HG03064 (cell line): ENCODE results near the gene USP5.

ENCODE experiments used
- ATAC-seq: cut with Tn5 transposase; IDR thresholded peaks from one replicate; pipeline ENCODE4 v1.9.1; 2021; ENCODE audit warnings: low read depth; ENCODE audit not compliant: unreplicated experiment

USP5 gene, protein sequence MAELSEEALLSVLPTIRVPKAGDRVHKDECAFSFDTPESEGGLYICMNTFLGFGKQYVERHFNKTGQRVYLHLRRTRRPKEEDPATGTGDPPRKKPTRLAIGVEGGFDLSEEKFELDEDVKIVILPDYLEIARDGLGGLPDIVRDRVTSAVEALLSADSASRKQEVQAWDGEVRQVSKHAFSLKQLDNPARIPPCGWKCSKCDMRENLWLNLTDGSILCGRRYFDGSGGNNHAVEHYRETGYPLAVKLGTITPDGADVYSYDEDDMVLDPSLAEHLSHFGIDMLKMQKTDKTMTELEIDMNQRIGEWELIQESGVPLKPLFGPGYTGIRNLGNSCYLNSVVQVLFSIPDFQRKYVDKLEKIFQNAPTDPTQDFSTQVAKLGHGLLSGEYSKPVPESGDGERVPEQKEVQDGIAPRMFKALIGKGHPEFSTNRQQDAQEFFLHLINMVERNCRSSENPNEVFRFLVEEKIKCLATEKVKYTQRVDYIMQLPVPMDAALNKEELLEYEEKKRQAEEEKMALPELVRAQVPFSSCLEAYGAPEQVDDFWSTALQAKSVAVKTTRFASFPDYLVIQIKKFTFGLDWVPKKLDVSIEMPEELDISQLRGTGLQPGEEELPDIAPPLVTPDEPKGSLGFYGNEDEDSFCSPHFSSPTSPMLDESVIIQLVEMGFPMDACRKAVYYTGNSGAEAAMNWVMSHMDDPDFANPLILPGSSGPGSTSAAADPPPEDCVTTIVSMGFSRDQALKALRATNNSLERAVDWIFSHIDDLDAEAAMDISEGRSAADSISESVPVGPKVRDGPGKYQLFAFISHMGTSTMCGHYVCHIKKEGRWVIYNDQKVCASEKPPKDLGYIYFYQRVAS

DNA sequence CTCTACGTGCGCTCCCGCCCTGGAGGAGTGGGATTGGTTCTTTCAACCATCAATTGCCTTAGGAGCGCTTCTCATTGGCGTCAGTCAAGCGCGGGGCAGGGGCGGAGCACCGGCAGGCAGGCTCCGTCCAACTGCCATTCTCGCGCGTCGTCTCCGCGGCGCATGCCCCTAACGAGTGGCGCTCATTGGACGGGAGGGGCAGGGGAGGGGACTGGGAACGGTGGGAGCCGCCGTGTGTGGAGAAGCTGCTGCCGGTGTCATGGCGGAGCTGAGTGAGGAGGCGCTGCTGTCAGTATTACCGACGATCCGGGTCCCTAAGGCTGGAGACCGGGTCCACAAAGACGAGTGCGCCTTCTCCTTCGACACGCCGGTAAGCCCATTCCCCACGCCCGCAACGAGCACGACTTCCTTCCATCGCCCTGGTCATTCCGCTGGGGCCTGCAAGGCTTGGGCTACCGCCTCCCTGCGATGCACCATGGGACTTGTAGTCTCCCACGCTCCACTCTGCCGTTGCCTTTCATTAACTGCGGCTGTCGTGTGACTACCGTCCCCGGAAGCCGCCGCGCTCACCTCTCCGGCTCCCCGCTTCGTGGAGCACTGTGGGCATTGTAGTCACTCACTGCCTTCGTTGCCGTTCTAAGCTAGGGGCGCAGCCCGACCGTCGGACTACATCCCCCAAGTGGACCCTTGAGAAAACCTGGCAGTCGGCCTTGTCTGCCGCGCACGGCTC, at the start of gene USP5:
TSS of gene USP5 (plus strand) at position 230 of the 730 bp plus-strand sequence. CDS start at position 260, 30 bp downstream.
- ATAC-seq = peak; percentile 62

DNA sequence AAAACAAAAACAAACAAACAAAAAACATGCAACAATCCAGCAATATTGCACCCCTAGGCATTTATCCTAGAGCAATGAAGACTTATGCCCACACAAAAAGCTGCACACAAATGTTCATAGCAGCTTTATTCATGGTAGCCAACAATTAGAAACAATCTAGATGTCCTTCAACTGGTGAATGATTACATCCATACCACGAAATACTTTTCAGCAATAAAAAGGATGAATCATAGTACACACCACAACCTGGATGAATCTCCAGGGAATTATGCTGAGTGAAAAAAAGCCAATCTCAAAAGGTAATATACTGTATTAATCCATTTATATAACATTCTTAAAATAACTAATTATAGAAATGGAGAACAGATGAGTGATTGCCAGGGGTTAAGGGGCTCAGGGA, 44.8 kb upstream of the USP5 start:
- ATAC-seq = no peak

DNA sequence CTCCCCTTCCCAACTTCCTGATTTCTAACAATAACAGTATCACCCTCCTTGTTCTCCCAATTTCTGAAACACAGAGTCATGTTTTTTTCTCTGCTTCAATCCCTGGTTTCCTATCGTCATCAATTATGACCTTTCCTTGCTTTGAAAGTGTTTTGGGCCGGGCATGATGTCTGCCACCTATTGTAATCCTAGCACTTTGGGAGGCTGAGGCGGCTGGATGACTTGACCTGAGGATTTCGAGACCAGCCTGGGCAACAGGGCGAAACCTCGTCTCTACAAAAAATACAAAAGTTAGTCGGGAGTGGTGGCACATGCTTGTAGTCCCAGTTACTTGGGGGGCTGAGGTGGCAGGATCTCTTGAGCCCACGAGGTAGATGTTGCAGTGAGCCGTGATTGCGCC, 42.9 kb upstream of the USP5 start:
- no peak for ATAC-seq

GRCh38 chr12:6810758-6811157, 41.2 kb upstream of the USP5 start:
- no peak for ATAC-seq

DNA sequence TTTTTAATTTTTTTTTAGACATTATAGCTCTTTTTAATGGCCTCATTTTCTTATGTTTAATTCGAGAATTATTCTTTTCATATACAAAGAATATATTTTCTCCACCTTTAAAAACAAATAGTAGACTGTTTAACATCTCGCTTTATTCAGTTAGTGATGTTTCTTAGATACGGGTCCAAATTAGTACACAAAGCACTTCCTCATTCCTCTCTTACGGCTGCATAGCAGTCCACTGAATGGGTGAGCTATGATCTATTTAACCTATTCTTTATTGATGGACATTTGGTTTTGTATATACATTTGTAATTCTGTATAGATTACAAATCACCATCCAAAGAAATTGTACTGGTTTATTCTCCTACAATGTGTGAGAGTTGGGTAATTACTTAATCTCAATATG, 38.6 kb upstream of the USP5 start:
- ATAC-seq = no peak

DNA sequence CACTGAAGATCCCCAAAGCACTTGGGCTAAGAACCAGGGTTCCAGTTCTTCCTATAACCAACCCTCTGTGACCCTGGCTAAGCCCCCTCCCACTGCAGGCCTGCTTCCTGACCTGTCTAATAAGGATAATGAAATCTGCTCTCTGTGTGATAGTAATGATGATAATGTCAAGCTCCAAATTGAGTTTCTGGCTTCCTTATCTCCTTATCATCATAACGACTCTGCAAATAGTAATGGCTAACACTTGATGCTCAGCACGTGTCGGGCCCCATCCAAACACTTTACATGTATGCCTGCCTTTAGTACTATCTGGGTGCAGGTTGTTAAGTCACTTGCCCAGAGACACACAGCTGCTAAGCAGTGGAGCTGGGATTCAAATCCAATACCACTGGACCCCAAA, 35.4 kb upstream of the USP5 start:
- ATAC-seq = no peak

DNA sequence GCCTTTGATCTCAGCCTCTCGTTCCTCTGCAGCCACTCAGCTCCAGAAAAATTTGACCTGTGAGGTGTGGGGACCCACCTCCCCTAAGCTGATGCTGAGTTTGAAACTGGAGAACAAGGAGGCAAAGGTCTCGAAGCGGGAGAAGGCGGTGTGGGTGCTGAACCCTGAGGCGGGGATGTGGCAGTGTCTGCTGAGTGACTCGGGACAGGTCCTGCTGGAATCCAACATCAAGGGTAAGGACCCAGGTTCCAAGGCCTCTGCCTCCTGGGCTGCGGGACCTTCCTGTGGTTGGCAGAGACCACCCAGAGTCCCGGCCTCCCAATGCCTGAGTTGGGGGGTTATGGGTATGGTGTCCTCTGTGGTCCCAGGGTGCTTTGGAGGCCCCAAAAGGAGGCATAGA, 34.9 kb upstream of the USP5 start:
- no peak for ATAC-seq

GRCh38 chr12:6817662-6818157, 34.2 kb upstream of the USP5 start:
- ATAC-seq = no peak

- ATAC-seq = no peak
Observed at GRCh38 chr12:6818222-6818621, 33.7 kb upstream of the USP5 start.

DNA sequence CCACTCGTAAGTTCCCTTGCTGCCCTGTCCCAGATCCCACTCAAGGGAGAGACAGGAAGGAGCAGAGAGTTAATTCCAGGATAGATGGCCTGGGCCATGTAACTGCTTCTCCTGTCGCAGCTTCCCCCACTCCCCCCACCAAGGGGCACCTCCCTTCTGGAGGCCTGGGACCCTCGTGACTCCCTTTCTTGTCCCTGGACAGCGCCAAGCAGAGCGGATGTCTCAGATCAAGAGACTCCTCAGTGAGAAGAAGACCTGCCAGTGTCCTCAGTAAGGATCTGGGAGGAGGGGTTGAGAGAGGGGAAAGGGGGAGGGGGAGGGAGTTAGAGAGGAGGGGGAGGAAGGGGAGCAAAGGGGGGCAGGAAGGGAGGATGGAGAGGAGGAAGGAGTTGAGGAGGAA, 33.3 kb upstream of the USP5 start:
- ATAC-seq = no peak

DNA sequence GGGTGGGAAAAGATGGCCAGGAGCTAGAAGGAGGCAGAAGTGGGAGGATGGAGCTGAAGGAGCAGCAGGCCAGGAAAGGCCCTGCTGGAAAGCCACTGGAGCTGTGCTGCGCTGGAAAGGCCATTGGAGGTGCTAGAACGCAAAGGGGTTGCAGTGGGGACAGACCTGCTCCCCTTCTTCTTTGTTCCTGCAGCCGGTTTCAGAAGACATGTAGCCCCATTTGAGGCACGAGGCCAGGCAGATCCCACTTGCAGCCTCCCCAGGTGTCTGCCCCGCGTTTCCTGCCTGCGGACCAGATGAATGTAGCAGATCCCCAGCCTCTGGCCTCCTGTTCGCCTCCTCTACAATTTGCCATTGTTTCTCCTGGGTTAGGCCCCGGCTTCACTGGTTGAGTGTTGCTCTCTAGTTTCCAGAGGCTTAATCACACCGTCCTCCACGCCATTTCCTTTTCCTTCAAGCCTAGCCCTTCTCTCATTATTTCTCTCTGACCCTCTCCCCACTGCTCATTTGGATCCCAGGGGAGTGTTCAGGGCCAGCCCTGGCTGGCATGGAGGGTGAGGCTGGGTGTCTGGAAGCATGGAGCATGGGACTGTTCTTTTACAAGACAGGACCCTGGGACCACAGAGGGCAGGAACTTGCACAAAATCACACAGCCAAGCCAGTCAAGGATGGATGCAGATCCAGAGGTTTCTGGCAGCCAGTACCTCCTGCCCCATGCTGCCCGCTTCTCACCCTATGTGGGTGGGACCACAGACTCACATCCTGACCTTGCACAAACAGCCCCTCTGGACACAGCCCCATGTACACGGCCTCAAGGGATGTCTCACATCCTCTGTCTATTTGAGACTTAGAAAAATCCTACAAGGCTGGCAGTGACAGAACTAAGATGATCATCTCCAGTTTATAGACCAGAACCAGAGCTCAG, 32.6 kb upstream of the USP5 start:
- ATAC-seq = no peak

DNA sequence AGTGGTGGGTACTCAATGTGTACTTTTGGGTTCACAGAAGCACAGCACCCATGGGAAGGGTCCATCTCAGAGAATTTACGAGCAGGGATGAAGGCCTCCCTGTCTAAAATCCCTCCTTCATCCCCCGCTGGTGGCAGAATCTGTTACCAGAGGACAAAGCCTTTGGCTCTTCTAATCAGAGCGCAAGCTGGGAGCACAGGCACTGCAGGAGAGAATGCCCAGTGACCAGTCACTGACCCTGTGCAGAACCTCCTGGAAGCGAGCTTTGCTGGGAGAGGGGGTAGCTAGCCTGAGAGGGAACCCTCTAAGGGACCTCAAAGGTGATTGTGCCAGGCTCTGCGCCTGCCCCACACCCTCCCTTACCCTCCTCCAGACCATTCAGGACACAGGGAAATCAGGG, 31.8 kb upstream of the USP5 start:
- ATAC-seq = no peak

GRCh38 chr12:6821591-6822425, 30.1 kb upstream of the USP5 start, which contains the start of gene GPR162:
TSS of gene GPR162 (plus strand) at chr12:6821821. CDS start at chr12:6823899, 2,078 bp downstream.
- ATAC-seq = no peak

GRCh38 chr12:6822426-6823135, 29.4 kb upstream of the USP5 start:
- no peak for ATAC-seq

- no peak for ATAC-seq
Observed at GRCh38 chr12:6823182-6824084, 28.5 kb upstream of the USP5 start.

DNA sequence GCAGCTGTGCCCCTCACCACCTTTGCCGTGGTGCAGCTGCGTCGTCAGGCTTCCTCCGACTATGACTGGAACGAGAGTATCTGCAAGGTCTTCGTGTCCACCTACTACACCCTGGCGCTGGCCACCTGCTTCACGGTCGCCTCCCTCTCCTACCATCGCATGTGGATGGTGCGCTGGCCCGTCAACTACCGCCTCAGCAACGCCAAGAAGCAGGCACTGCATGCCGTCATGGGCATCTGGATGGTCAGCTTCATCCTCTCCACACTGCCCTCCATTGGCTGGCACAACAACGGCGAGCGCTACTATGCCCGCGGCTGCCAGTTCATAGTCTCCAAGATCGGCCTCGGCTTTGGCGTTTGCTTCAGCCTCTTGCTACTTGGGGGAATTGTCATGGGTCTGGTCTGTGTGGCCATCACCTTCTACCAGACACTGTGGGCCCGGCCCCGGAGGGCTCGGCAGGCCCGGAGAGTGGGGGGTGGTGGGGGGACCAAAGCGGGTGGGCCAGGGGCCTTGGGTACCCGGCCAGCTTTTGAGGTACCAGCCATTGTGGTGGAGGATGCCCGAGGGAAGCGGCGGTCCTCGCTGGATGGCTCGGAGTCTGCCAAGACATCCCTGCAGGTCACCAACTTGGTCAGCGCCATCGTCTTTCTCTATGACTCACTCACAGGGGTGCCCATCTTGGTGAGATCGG, 27.7 kb upstream of the USP5 start:
- no peak for ATAC-seq
